Measurements from ENCODE around the gene SGCA. TPM values are rescaled to one million over a fixed set of nuclear protein-coding genes. Genes with fewer than 3 reads are reported as not detected.

SGCA gene
- total RNA-seq, 1 experiment from 2014 or later, result 0.24 TPM

DNA sequence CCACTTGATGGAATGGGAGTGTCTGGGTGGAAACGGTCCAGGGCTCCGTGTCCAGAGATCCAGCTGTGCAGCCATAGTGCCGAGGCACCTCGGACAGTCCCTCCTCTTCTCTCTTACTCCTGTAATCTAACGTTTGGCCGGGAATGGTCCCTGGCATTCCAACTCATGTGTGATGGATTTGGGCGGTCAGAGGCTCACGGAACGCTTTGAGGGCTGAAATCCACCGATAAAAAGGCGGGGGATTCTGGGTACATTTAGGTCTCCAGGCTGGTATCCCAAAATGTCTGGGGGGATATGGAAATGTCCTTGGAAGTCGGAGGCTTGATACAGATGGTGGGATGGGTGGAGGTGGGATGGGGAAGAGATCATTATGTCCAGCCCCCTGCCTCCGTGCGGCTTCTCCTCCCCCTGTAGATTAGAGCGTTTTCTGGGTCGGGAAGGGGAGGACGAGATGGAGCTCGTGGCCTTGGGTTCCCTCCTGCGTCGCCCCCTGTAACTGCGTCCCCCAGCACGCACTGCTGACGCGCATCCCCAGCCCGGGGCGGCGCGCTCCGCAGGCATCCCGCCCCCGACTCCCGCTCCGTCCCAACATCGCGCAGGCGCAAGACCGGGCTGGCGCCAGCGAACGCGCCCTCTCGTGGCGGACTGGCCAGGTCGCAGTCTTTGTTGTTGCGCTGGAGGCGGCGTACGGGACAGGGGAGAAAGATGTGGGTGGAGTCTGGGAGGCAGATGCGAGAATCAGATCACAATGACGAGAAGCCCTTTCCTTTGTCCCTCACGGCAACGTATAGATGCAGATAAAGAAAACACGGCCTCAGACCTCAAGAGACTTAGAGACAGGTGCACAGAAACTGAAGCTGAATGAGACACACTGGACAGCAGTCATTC, 4.5 kb upstream of the SGCA start:
- no peaks in the 10 kb centered on the region; the same call in 1 of the 2 replicates for H3K27me3 ChIP-seq (ENCODE audit: insufficient read depth, low read length)
- H3K23ac ChIP-seq (ENCODE audit: insufficient read length, low read depth, low read length), result no peak overlapping the region
- H3K23me2 ChIP-seq (ENCODE audit: insufficient read length, low read depth, low read length, poor library complexity, severe bottlenecking), result peaks cover 13% of the 10 kb centered on the region
- H2BK5ac ChIP-seq (ENCODE audit: insufficient read length, low read length), result no peak overlapping the region
- H3K14ac ChIP-seq (ENCODE audit: insufficient read depth, low read length), result peak overlapping the region; percentile 21; the same call in 1 of the 2 replicates
- Mint-ChIP-seq H3K9me3 (no peaks in the 10 kb centered on the region), H3K4me3 (peak overlapping the region; percentile 66 to 88), H3K27ac (peak overlapping the region in 2 of 3 experiments; percentile 70 to 76; a peak in 5 of 7 replicates), H3K27me3 (ENCODE audit: low read depth) (peaks cover 32% of the 10 kb centered on the region), H3K36me3 (ENCODE audit: insufficient read depth in 1 of 3, low read depth in 3 of 3) (no peaks in the 10 kb centered on the region), H3K4me1 (peaks cover 10 to 25% of the 10 kb centered on the region in 2 experiments)
- H3K79me2 ChIP-seq (ENCODE audit: insufficient read depth, low read length), result no peaks in the 10 kb centered on the region
- H3K18ac ChIP-seq (ENCODE audit: insufficient read length, low read depth, low read length), result peak overlapping the region; percentile 5
- no peak overlapping the region for H3K4ac ChIP-seq (ENCODE audit: low read depth, low read length)
- peak; percentile 98 for DNase-seq
- H3K4me1 ChIP-seq (ENCODE audit: insufficient read depth, low read length), result no peaks in the 10 kb centered on the region
- H2AFZ ChIP-seq (ENCODE audit: low read length), result peak overlapping the region; percentile 50
- no peak overlapping the region for H2BK15ac ChIP-seq (ENCODE audit: low read depth, low read length)
- H4K91ac ChIP-seq (ENCODE audit: insufficient read length, low read depth, low read length), result no peak overlapping the region
- no CpG with 5 or more reads among the region's 53 CpGs for WGBS (ENCODE audit: extremely low coverage, insufficient read length, low lambda C conversion rate)
- no peak overlapping the region for H3K9ac ChIP-seq (ENCODE audit: extremely low read depth, insufficient read length, low read length)
- TF ChIP-seq, protein P1, sequence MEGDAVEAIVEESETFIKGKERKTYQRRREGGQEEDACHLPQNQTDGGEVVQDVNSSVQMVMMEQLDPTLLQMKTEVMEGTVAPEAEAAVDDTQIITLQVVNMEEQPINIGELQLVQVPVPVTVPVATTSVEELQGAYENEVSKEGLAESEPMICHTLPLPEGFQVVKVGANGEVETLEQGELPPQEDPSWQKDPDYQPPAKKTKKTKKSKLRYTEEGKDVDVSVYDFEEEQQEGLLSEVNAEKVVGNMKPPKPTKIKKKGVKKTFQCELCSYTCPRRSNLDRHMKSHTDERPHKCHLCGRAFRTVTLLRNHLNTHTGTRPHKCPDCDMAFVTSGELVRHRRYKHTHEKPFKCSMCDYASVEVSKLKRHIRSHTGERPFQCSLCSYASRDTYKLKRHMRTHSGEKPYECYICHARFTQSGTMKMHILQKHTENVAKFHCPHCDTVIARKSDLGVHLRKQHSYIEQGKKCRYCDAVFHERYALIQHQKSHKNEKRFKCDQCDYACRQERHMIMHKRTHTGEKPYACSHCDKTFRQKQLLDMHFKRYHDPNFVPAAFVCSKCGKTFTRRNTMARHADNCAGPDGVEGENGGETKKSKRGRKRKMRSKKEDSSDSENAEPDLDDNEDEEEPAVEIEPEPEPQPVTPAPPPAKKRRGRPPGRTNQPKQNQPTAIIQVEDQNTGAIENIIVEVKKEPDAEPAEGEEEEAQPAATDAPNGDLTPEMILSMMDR (conservative IDR thresholded peaks at IDR 0.05), result peak; percentile 92
- H3K27ac ChIP-seq (ENCODE audit: insufficient read length, low read depth, low read length), result no peak overlapping the region
- no peak overlapping the region for H3K56ac ChIP-seq (ENCODE audit: insufficient read length, low read depth, low read length)
- no peaks in the 10 kb centered on the region for H3K79me1 ChIP-seq (ENCODE audit: insufficient read depth, low read depth, low read length, poor library complexity, severe bottlenecking)
- H4K20me1 ChIP-seq (ENCODE audit: control insufficient read depth, insufficient read depth, insufficient read length), result no peaks in the 10 kb centered on the region
- no peak overlapping the region for H2AK5ac ChIP-seq (ENCODE audit: insufficient read length, low read length)
- H3K9me3 ChIP-seq (ENCODE audit: control insufficient read depth, low read depth, low read length), result no peaks in the 10 kb centered on the region
- H3K4me2 ChIP-seq (ENCODE audit: insufficient read depth, insufficient read length, low read length), result peak overlapping the region; percentile 53
- H4K8ac ChIP-seq (replicated peaks; ENCODE audit: insufficient read length, low read depth, low read length), result no peak overlapping the region
- no peak overlapping the region for H2BK20ac ChIP-seq (ENCODE audit: low read depth, low read length, poor library complexity, severe bottlenecking)
- no peak overlapping the region for H3T11ph ChIP-seq (ENCODE audit: low read length)
- H2BK12ac ChIP-seq (ENCODE audit: insufficient read length, low read depth, low read length), result no peak overlapping the region
- no peak overlapping the region for H2BK120ac ChIP-seq (ENCODE audit: low read depth, low read length, poor library complexity, severe bottlenecking)
- no peak overlapping the region for H4K5ac ChIP-seq (ENCODE audit: insufficient read length, low read depth, low read length)

Measured in H9 (cell line).